GM23338 (cell line): Measurements from ENCODE around the gene PBOV1. TPM values are rescaled to one million over a fixed set of nuclear protein-coding genes. Genes with fewer than 3 reads are reported as not detected.

ENCODE experiments used
- ATAC-seq: fragments of 200-7000 bp; cut with Tn5 transposase; 3 replicates; pipeline ENCODE4 v1.9.1; 2020
- DNase-seq: peaks from one replicate; pipeline ENCODE4 v3.0.0-alpha.2; 2015; ENCODE audit warnings: low spot score
- H2AFZ ChIP-seq: fragments of 200-600 bp; sonication (generic); 2 replicates; pipeline ENCODE4 v1.8.0; 2016; ENCODE audit warnings: antibody characterized with exemption, mild to moderate bottlenecking, moderate library complexity
- H3F3A ChIP-seq: fragments of 200-600 bp; sonication (generic); replicated peaks from 2 replicates; pipeline ENCODE4 v1.8.0; 2017; ENCODE audit warnings: antibody characterized with exemption, mixed run types, low read depth
- H3K27ac ChIP-seq: fragments of 200-600 bp; sonication (generic); 2 replicates; pipeline ENCODE4 v1.6.1; 2016; ENCODE audit warnings: low read depth
- H3K27me3 ChIP-seq: fragments of 200-600 bp; sonication (generic); 2 replicates; pipeline ENCODE4 v1.8.0; 2016; ENCODE audit warnings: mild to moderate bottlenecking, mixed run types, moderate library complexity; ENCODE audit not compliant: insufficient read depth
- H3K36me3 ChIP-seq: fragments of 200-600 bp; sonication (generic); 2 replicates; pipeline ENCODE4 v1.8.0; 2016; ENCODE audit warnings: mild to moderate bottlenecking; ENCODE audit not compliant: insufficient read depth
- H3K4me1 ChIP-seq: fragments of 200-600 bp; sonication (generic); 2 replicates; pipeline ENCODE4 v1.8.0; 2016; ENCODE audit warnings: mild to moderate bottlenecking, moderate library complexity; ENCODE audit not compliant: insufficient read depth
- H3K4me2 ChIP-seq: fragments of 200-600 bp; sonication (generic); 2 replicates; pipeline ENCODE4 v1.7.1; 2017; ENCODE audit warnings: mixed run types
- H3K4me3 ChIP-seq: fragments of 200-600 bp; sonication (generic); 2 replicates; pipeline ENCODE4 v1.6.1; 2016; ENCODE audit warnings: mixed run types
- H3K79me2 ChIP-seq: fragments of 200-600 bp; sonication (generic); replicated peaks from 2 replicates; pipeline ENCODE4 v1.8.0; 2017; ENCODE audit warnings: mild to moderate bottlenecking; ENCODE audit not compliant: insufficient read depth
- H3K9me2 ChIP-seq: fragments of 200-600 bp; sonication (generic); 2 replicates; pipeline ENCODE4 v1.8.0; 2017; ENCODE audit not compliant: insufficient read depth
- H4K20me1 ChIP-seq: fragments of 200-600 bp; sonication (generic); replicated peaks from 2 replicates; pipeline ENCODE4 v1.8.0; 2017; ENCODE audit warnings: mild to moderate bottlenecking; ENCODE audit not compliant: insufficient read depth
- H3K27ac Mint-ChIP-seq: 2 replicates; pipeline ENCODE4 v1.8.0; 2020; ENCODE audit warnings: inconsistent platforms, mild to moderate bottlenecking, moderate library complexity, mixed read lengths
- H3K27me3 Mint-ChIP-seq: 3 replicates; pipeline ENCODE4 v1.8.0; 2022; ENCODE audit warnings: low read depth, mild to moderate bottlenecking, moderate library complexity, mixed read lengths, inconsistent platforms; ENCODE audit not compliant: insufficient read depth, poor library complexity
- H3K36me3 Mint-ChIP-seq: 3 replicates; pipeline ENCODE4 v1.8.0; 2021; ENCODE audit warnings: low read depth, mild to moderate bottlenecking, inconsistent platforms, moderate library complexity, mixed read lengths
- H3K4me1 Mint-ChIP-seq: 3 replicates; pipeline ENCODE4 v1.8.0; 2020; ENCODE audit warnings: mild to moderate bottlenecking, inconsistent platforms, mixed read lengths
- H3K4me3 Mint-ChIP-seq: 3 replicates; pipeline ENCODE4 v1.8.0; 2021; ENCODE audit warnings: moderate library complexity, mild to moderate bottlenecking, inconsistent platforms, mixed read lengths
- H3K9me3 Mint-ChIP-seq: 3 replicates; pipeline ENCODE4 v1.8.0; 2020; ENCODE audit warnings: moderate library complexity, mild to moderate bottlenecking, inconsistent platforms, mixed read lengths
- CREB1 ChIP-seq: fragments of 250-450 bp; sonication (Bioruptor Pico); IDR thresholded peaks from 2 replicates; pipeline ENCODE4 v1.5.0; 2020; ENCODE audit warnings: low read depth, mild to moderate bottlenecking, moderate library complexity
- CTCF ChIP-seq, 2 experiments: fragments of 200-600 bp in 1 of 2; sonication (generic) in 1 of 2; conservative IDR thresholded peaks; 2 replicates each; pipeline versions ENCODE4 v1.5.1 to v1.6.1; 2016 to 2017; ENCODE audit warnings: antibody characterized with exemption in 2 of 2, low read depth in 2 of 2, mild to moderate bottlenecking in 2 of 2, moderate library complexity in 1 of 2
- ETS1 ChIP-seq: IDR thresholded peaks from 2 replicates; pipeline ENCODE4 v1.6.1; 2016; ENCODE audit warnings: antibody characterized with exemption
- EZH2 ChIP-seq: fragments of 200-600 bp; sonication (generic); IDR thresholded peaks from one replicate; pipeline ENCODE4 v1.8.0; 2017; ENCODE audit warnings: antibody characterized with exemption, mild to moderate bottlenecking, low read depth; ENCODE audit not compliant: unreplicated experiment
- EZH2phosphoT487 ChIP-seq: fragments of 200-600 bp; sonication (generic); IDR thresholded peaks from one replicate; pipeline ENCODE4 v1.8.1; 2018; ENCODE audit warnings: antibody characterized with exemption; ENCODE audit not compliant: unreplicated experiment
- JUNB ChIP-seq: IDR thresholded peaks from one replicate; pipeline ENCODE4 v1.6.1; 2016; ENCODE audit warnings: antibody characterized with exemption; ENCODE audit not compliant: unreplicated experiment
- NANOG ChIP-seq: IDR thresholded peaks from 2 replicates; pipeline ENCODE4 v1.6.1; 2016; ENCODE audit warnings: antibody characterized with exemption, borderline replicate concordance
- POLR2AphosphoS5 ChIP-seq: IDR thresholded peaks from 2 replicates; pipeline ENCODE4 v1.6.1; 2016; ENCODE audit warnings: antibody characterized with exemption, low read depth
- REST ChIP-seq: IDR thresholded peaks from one replicate; pipeline ENCODE4 v1.6.1; 2018; ENCODE audit warnings: antibody characterized with exemption; ENCODE audit not compliant: unreplicated experiment
- STAT1 ChIP-seq: IDR thresholded peaks from one replicate; pipeline ENCODE4 v1.6.1; 2016; ENCODE audit warnings: antibody characterized with exemption; ENCODE audit not compliant: unreplicated experiment
- ZNF114 ChIP-seq: fragments of 250-450 bp; sonication (Bioruptor Pico); IDR thresholded peaks from 2 replicates; pipeline ENCODE4 v1.5.0; 2020; ENCODE audit warnings: mild to moderate bottlenecking, moderate library complexity
- ZNF331 ChIP-seq: fragments of 250-450 bp; sonication (Bioruptor Pico); IDR thresholded peaks from 2 replicates; pipeline ENCODE4 v1.5.0; 2020; ENCODE audit warnings: low read depth, mild to moderate bottlenecking, moderate library complexity
- ZNF462 ChIP-seq: fragments of 250-450 bp; sonication (Bioruptor Pico); IDR thresholded peaks from 2 replicates; pipeline ENCODE4 v1.5.0; 2020; ENCODE audit warnings: mild to moderate bottlenecking, moderate library complexity
- polyA plus RNA-seq: library from polyadenylated mRNA; unstranded; fragments of >200 nt; fragmentation: Nextera tagmentation; extraction: Ambion mirVana; gene quantifications from 2 replicates; pipeline ENCODE4 v1.2.1, GENCODE V29; 2016
- total RNA-seq: library from RNA; depleted of rRNA; stranded (reverse); fragments of >200 nt; shearing (Covaris generic); gene quantifications from 2 replicates; pipeline ENCODE4 v1.2.3, GENCODE V29; 2014

PBOV1 gene
- total and polyA plus RNA-seq, 2 experiments from 2014 or later = not detected

- Histone ChIP-seq H3F3A (no peaks in the 10 kb centered on the region), H3K79me2 (no peaks in the 10 kb centered on the region), H3K4me2 (no peak overlapping the region), H3K27ac (no peak overlapping the region), H3K9me2 (no peaks in the 10 kb centered on the region), H3K4me3 (no peak overlapping the region), H3K36me3 (peaks cover 3% of the 10 kb centered on the region; the same call in 1 of the 2 replicates), H4K20me1 (no peaks in the 10 kb centered on the region), H3K27me3 (no peaks in the 10 kb centered on the region), H2AFZ (no peak overlapping the region), H3K4me1 (no peaks in the 10 kb centered on the region)
- DNase-seq (no peak), ATAC-seq (no peak)
- no peaks in the 10 kb centered on the region for H3K4me1 Mint-ChIP-seq
- TF ChIP-seq NANOG = no peak
- no peak for TF ChIP-seq REST
- TF ChIP-seq STAT1 = no peak
- no peak for TF ChIP-seq ZNF331 (CRISPR knock-in tag)
- no peak for TF ChIP-seq EZH2phosphoT487
- TF ChIP-seq ETS1 = no peak
- TF ChIP-seq JUNB = no peak
- TF ChIP-seq POLR2AphosphoS5 = no peak
- no peak for TF ChIP-seq ZNF462
- TF ChIP-seq CREB1 (CRISPR knock-in tag) = no peak
- TF ChIP-seq CTCF (conservative IDR thresholded peaks at IDR 0.05; ENCODE audit: low read depth in 2 of 2) = no peak
- TF ChIP-seq ZNF114 (CRISPR knock-in tag) = no peak
- TF ChIP-seq EZH2 = no peak
- no peaks in the 10 kb centered on the region for H3K27me3 Mint-ChIP-seq
- H3K9me3 Mint-ChIP-seq = no peaks in the 10 kb centered on the region
- peaks cover 9% of the 10 kb centered on the region; the same call in 2 of the 3 replicates for H3K36me3 Mint-ChIP-seq
- H3K4me3 Mint-ChIP-seq = no peak overlapping the region
- no peak overlapping the region for H3K27ac Mint-ChIP-seq
Measured at GRCh38 chr6:138257638-138258040, 39.3 kb upstream of the PBOV1 start.
